ENCODE data around the gene SMAD3. TPM values are rescaled to one million over a fixed set of nuclear protein-coding genes. Genes with fewer than 3 reads are reported as not detected.

The SMAD3 gene
- total and polyA plus RNA-seq, 10 of the 15 experiments (the other 5 are each of a cell fraction or from before 2014, with no cell fraction given) = 5.6 to 43.2 (median 16.0) TPM

- TF ChIP-seq MYC (IDR thresholded peaks at IDR 0.05; ENCODE audit: insufficient read depth, insufficient read length, insufficient replicate concordance, low read length, severe bottlenecking) (no peak), ZNF207 (IDR thresholded peaks at IDR 0.05; ENCODE audit: borderline replicate concordance) (no peak), STAT3 (IDR thresholded peaks at IDR 0.05; ENCODE audit: low read depth, low read length) (no peak), TAF1 (IDR thresholded peaks at IDR 0.05; ENCODE audit: borderline replicate concordance, low read depth, low read length) (0 out of 2 replicates have a peak, but pooled peaks have one; percentile 13), MAX (IDR thresholded peaks at IDR 0.05; ENCODE audit: low read depth, low read length) (no peak), ZBTB4 (CRISPR knock-in tag; IDR thresholded peaks at IDR 0.05) (0 out of 2 replicates have a peak, but pooled peaks have one; percentile 40), YBX1 (IDR thresholded peaks at IDR 0.05) (no peak), STAT1 (conservative IDR thresholded peaks at IDR 0.05) (no peak), POLR2AphosphoS2 (IDR thresholded peaks at IDR 0.05; ENCODE audit: low read depth, low read length) (no peak), RELA (IDR thresholded peaks at IDR 0.05; ENCODE audit: borderline replicate concordance, partially characterized antibody) (no peak), EED (IDR thresholded peaks at IDR 0.05; ENCODE audit: low read depth) (no peak; the same call in 1 of the 2 replicates), REST (IDR thresholded peaks at IDR 0.05; ENCODE audit: low read depth, low read length) (no peak), IRF4 (IDR thresholded peaks at IDR 0.05; ENCODE audit: low read depth, low read length) (peak; percentile 95), PML (IDR thresholded peaks at IDR 0.05; ENCODE audit: low read length) (no peak), ATF2 (IDR thresholded peaks at IDR 0.05; ENCODE audit: low read length) (no peak), NR2C1 (IDR thresholded peaks at IDR 0.05) (no peak), ZSCAN29 (IDR thresholded peaks at IDR 0.05) (no peak), SUZ12 (IDR thresholded peaks at IDR 0.05; ENCODE audit: unreplicated experiment) (no peak), SREBF1 (IDR thresholded peaks at IDR 0.05; ENCODE audit: low read length) (no peak), TCF3 (IDR thresholded peaks at IDR 0.05; ENCODE audit: borderline replicate concordance, insufficient read depth, low read depth, low read length) (0 out of 2 replicates have a peak, but pooled peaks have one; percentile 59), PAX5 (IDR thresholded peaks at IDR 0.05; ENCODE audit: borderline replicate concordance, low read depth, low read length) (peak; percentile 24; the same call in 1 of the 2 replicates), EP300 (IDR thresholded peaks at IDR 0.05; ENCODE audit: borderline replicate concordance in 1 of 2, control insufficient read depth in 1 of 2, low read depth in 2 of 2, low read length in 2 of 2) (peak in 1 of 2 experiments; percentile 33; a peak in 1 of 4 replicates), POU2F2 (IDR thresholded peaks at IDR 0.05; ENCODE audit: borderline replicate concordance, low read depth, low read length) (0 out of 3 replicates have a peak, but pooled peaks have one; percentile 48)
Observed at GRCh38 chr15:67085237-67085817, 19.9 kb downstream of the SMAD3 start (continued).
